Fibroblast of skin of scalp (primary cell): Measurements from ENCODE around the gene ITGA1.

Experiments used
- DNase-seq: peaks from one replicate; pipeline ENCODE4 v3.0.0-alpha.2; 2013

Gene ITGA1

GRCh38 chr5:52772668-52773067 lies 15.0 kb upstream of the ITGA1 start:
- no peak for DNase-seq

GRCh38 chr5:52773342-52773741 lies 14.4 kb upstream of the ITGA1 start:
- no peak for DNase-seq

GRCh38 chr5:52774005-52774410 lies 13.7 kb upstream of the ITGA1 start:
- DNase-seq: no peak

- DNase-seq: no peak
These were observed 11.6 kb upstream of the ITGA1 start for GRCh38 chr5:52776116-52776515.

GRCh38 chr5:52777186-52777585 lies 10.5 kb upstream of the ITGA1 start:
- no peak for DNase-seq

GRCh38 chr5:52778781-52779180 lies 8.9 kb upstream of the ITGA1 start:
- no peak for DNase-seq

- DNase-seq: no peak
These were observed 8.5 kb upstream of the ITGA1 start for GRCh38 chr5:52779213-52779612.

GRCh38 chr5:52783226-52783959 lies 4.3 kb upstream of the ITGA1 start:
- DNase-seq: peak; percentile 65

GRCh38 chr5:52784737-52785136 lies 3.0 kb upstream of the ITGA1 start:
- no peak for DNase-seq

GRCh38 chr5:52786391-52786790 lies 1.3 kb upstream of the ITGA1 start:
- DNase-seq: no peak

GRCh38 chr5:52786949-52787599 lies 642 bp upstream of the ITGA1 start:
- DNase-seq: no peak

- DNase-seq: no peak
These were observed 747 bp downstream of the ITGA1 start for GRCh38 chr5:52788505-52788821.

GRCh38 chr5:52789378-52789777 lies 1.7 kb downstream of the ITGA1 start:
- DNase-seq: no peak

GRCh38 chr5:52789851-52790250 lies 2.1 kb downstream of the ITGA1 start:
- no peak for DNase-seq

GRCh38 chr5:52791366-52791765 lies 3.6 kb downstream of the ITGA1 start:
- DNase-seq: no peak

- DNase-seq: no peak
These were observed 6.8 kb downstream of the ITGA1 start for GRCh38 chr5:52794519-52794918.

GRCh38 chr5:52796031-52796430 lies 8.3 kb downstream of the ITGA1 start:
- DNase-seq: no peak

- no peak for DNase-seq
These were observed 8.9 kb downstream of the ITGA1 start for GRCh38 chr5:52796516-52797103.

- no peak for DNase-seq
These were observed 11.2 kb downstream of the ITGA1 start for GRCh38 chr5:52798938-52799337.

GRCh38 chr5:52799358-52799982 lies 11.8 kb downstream of the ITGA1 start:
- peak; percentile 93 for DNase-seq

GRCh38 chr5:52799983-52800393 lies 12.3 kb downstream of the ITGA1 start:
- peak; percentile 95 for DNase-seq

- peak; percentile 79 for DNase-seq
These were observed 12.9 kb downstream of the ITGA1 start for GRCh38 chr5:52800394-52801213.

- no peak for DNase-seq
These were observed 13.6 kb downstream of the ITGA1 start for GRCh38 chr5:52801329-52801728.
